Smooth muscle cell (in vitro differentiated cells): ENCODE data around the gene MAP1LC3C. TPM values are rescaled to one million over a fixed set of nuclear protein-coding genes. Genes with fewer than 3 reads are reported as not detected.

Experiments
- DNase-seq: peaks from one replicate; lab custom pipeline; 2025; ENCODE audit not compliant: unreplicated experiment; lab: John Stamatoyannopoulos, UW
- H2AFZ ChIP-seq: fragments of 200-600 bp; sonication (generic); 2 replicates; pipeline ENCODE4 v1.6.0; 2016; ENCODE audit warnings: antibody characterized with exemption, low read depth, mild to moderate bottlenecking
- H3F3A ChIP-seq: fragments of 200-600 bp; sonication (generic); 2 replicates; pipeline ENCODE4 v1.6.0; 2017; ENCODE audit warnings: antibody characterized with exemption, low read depth
- H3K27ac ChIP-seq: fragments of 200-600 bp; sonication (generic); 2 replicates; pipeline ENCODE4 v1.5.1; 2016; ENCODE audit warnings: low read depth, mild to moderate bottlenecking
- H3K27me3 ChIP-seq: fragments of 200-600 bp; sonication (generic); 2 replicates; pipeline ENCODE4 v1.6.1; 2016; ENCODE audit warnings: low read depth, mild to moderate bottlenecking
- H3K36me3 ChIP-seq: fragments of 200-600 bp; sonication (generic); 2 replicates; pipeline ENCODE4 v1.5.1; 2016; ENCODE audit warnings: low read depth
- H3K4me1 ChIP-seq: fragments of 200-600 bp; sonication (generic); 2 replicates; pipeline ENCODE4 v1.5.1; 2016; ENCODE audit warnings: low read depth
- H3K4me2 ChIP-seq: fragments of 200-600 bp; sonication (generic); 2 replicates; pipeline ENCODE4 v1.6.0; 2016; ENCODE audit warnings: mild to moderate bottlenecking
- H3K4me3 ChIP-seq: fragments of 200-600 bp; sonication (generic); 2 replicates; pipeline ENCODE4 v1.5.1; 2016; ENCODE audit warnings: mild to moderate bottlenecking
- H3K79me2 ChIP-seq: fragments of 200-600 bp; sonication (generic); 2 replicates; pipeline ENCODE4 v1.6.0; 2016; ENCODE audit warnings: low read depth, mild to moderate bottlenecking
- H3K9ac ChIP-seq: fragments of 200-600 bp; sonication (generic); 2 replicates; pipeline ENCODE4 v1.6.0; 2016; ENCODE audit warnings: low read depth
- H3K9me3 ChIP-seq: fragments of 200-600 bp; sonication (generic); replicated peaks from 2 replicates; pipeline ENCODE4 v1.5.1; 2016; ENCODE audit warnings: low read depth
- H4K20me1 ChIP-seq: fragments of 200-600 bp; sonication (generic); 2 replicates; pipeline ENCODE4 v1.6.0; 2016; ENCODE audit warnings: low read depth
- WGBS: methylation state at CpG from one replicate; pipeline ENCODE4 v1.1.7; 2016; ENCODE audit warnings: low lambda C conversion rate; 5-methylcytosine and 5-hydroxymethylcytosine counted together
- polyA plus RNA-seq: library from polyadenylated mRNA; unstranded; fragments of >200 nt; fragmentation: Nextera tagmentation; extraction: Ambion mirVana; gene quantifications from 2 replicates; pipeline ENCODE4 v1.2.1, GENCODE V29; 2016
- total RNA-seq: library from RNA; depleted of rRNA; stranded (reverse); fragments of >200 nt; gene quantifications from 2 replicates; pipeline ENCODE4 v1.2.3, GENCODE V29; 2014
- TF ChIP-seq, protein P1 (sequence below): fragments of 200-600 bp; sonication (generic); IDR thresholded peaks from 2 replicates; pipeline ENCODE4 v1.5.1; 2017; ENCODE audit warnings: borderline replicate concordance, mild to moderate bottlenecking, antibody characterized with exemption; ENCODE audit not compliant: insufficient read depth, poor library complexity, severe bottlenecking

The MAP1LC3C gene
- total and polyA plus RNA-seq, 2 experiments from 2014 or later, result 0.48 TPM; not detected in 1

DNA sequence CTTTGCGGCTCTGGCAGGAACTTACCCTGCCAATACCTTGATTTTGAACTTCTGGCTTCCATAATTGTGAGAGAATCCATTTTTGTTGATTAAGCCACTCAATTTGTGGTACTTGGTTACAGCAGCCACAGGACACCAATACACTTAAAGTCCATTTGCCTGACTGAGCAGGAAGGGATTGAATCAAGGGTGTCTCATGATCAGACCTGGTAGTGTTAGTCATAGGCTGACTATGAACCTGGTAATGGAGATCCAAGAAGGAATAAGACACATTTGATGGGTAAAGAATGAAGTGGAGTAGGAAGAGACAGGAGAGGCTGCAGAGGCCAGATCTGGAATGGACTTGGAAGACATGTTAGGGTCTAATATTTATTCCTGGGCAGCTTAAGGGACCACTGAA lies 31.2 kb upstream of the MAP1LC3C start:
- no peaks in the 10 kb centered on the region for H3K79me2 ChIP-seq
- DNase-seq, result no peak
- H3K9me3 ChIP-seq, result no peaks in the 10 kb centered on the region
- H3K9ac ChIP-seq, result no peak overlapping the region
- no peaks in the 10 kb centered on the region for H3F3A ChIP-seq
- no peak overlapping the region for H3K4me2 ChIP-seq
- no peaks in the 10 kb centered on the region for H3K4me1 ChIP-seq
- TF ChIP-seq, protein P1, sequence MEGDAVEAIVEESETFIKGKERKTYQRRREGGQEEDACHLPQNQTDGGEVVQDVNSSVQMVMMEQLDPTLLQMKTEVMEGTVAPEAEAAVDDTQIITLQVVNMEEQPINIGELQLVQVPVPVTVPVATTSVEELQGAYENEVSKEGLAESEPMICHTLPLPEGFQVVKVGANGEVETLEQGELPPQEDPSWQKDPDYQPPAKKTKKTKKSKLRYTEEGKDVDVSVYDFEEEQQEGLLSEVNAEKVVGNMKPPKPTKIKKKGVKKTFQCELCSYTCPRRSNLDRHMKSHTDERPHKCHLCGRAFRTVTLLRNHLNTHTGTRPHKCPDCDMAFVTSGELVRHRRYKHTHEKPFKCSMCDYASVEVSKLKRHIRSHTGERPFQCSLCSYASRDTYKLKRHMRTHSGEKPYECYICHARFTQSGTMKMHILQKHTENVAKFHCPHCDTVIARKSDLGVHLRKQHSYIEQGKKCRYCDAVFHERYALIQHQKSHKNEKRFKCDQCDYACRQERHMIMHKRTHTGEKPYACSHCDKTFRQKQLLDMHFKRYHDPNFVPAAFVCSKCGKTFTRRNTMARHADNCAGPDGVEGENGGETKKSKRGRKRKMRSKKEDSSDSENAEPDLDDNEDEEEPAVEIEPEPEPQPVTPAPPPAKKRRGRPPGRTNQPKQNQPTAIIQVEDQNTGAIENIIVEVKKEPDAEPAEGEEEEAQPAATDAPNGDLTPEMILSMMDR, result no peak
- no peak overlapping the region for H2AFZ ChIP-seq
- no peak overlapping the region for H3K4me3 ChIP-seq
- H4K20me1 ChIP-seq, result no peaks in the 10 kb centered on the region
- no peak overlapping the region for H3K27ac ChIP-seq
- H3K36me3 ChIP-seq, result no peaks in the 10 kb centered on the region
- H3K27me3 ChIP-seq, result no peaks in the 10 kb centered on the region
- WGBS, result 100% methylated on average over 1 of the region's 1 CpG

DNA sequence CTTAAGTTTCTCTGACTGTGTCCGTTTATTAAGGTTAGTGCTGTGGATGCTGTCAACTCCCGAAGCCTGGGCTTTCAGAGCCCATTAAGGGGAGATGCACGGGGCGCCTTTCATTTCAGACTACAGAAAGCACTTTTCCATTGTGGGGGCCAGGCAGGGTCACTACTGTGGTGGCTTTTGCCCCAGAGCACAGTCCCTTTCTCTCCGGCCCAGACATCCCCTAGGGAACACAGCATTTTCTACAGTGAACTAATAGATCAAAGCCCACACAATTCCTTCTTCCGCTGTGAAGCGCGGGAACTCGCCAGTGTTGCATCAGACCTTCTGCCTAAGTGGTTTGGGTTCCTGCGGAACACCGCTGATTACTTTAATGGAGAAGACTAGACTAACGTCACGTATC lies 26.8 kb upstream of the MAP1LC3C start:
- 71% methylated on average over 13 of the region's 13 CpGs for WGBS
- H2AFZ ChIP-seq, result no peak overlapping the region

DNA sequence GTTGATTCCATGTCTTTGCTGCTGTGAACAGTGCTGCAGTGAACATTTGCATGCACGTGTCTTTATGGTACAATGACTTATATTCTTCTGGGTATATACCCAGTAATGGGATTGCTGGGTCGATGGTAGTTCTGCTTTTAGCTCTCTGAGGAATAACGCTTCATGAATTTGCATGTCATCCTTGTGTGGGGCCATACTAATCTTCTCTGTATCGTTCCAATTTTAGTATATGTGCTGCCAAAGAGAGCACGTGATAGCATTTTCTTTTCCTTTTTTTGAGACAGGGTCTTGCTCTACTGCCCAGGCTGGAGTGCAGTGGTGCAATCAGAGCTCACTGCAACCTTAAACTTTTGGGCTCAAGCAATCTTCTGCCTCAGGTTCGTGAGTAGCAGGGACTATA lies 24.9 kb upstream of the MAP1LC3C start:
- Histone ChIP-seq H2AFZ (no peak overlapping the region), H3K4me1 (no peaks in the 10 kb centered on the region), H3K9me3 (no peaks in the 10 kb centered on the region), H3K36me3 (no peaks in the 10 kb centered on the region), H3K4me2 (no peak overlapping the region), H3K27me3 (no peaks in the 10 kb centered on the region), H3K27ac (no peak overlapping the region), H3K79me2 (no peaks in the 10 kb centered on the region), H3K4me3 (no peak overlapping the region), H4K20me1 (no peaks in the 10 kb centered on the region), H3F3A (no peaks in the 10 kb centered on the region), H3K9ac (no peak overlapping the region)
- WGBS, result 94% methylated on average over 6 of the region's 6 CpGs
- no peak for DNase-seq
- TF ChIP-seq, protein P1, result no peak

More for the DNA sequence above, 26.8 kb upstream of the MAP1LC3C start:
- no peak for DNase-seq
- H3K4me3 ChIP-seq, result no peak overlapping the region
- no peaks in the 10 kb centered on the region for H3K9me3 ChIP-seq
- no peaks in the 10 kb centered on the region for H3F3A ChIP-seq
- H3K79me2 ChIP-seq, result no peaks in the 10 kb centered on the region
- no peaks in the 10 kb centered on the region for H3K4me1 ChIP-seq
- no peak overlapping the region for H3K4me2 ChIP-seq
- H4K20me1 ChIP-seq, result no peaks in the 10 kb centered on the region
- TF ChIP-seq, protein P1, result no peak
- H3K27ac ChIP-seq, result no peak overlapping the region
- H3K36me3 ChIP-seq, result no peaks in the 10 kb centered on the region
- H3K9ac ChIP-seq, result no peak overlapping the region
- H3K27me3 ChIP-seq, result no peaks in the 10 kb centered on the region

DNA sequence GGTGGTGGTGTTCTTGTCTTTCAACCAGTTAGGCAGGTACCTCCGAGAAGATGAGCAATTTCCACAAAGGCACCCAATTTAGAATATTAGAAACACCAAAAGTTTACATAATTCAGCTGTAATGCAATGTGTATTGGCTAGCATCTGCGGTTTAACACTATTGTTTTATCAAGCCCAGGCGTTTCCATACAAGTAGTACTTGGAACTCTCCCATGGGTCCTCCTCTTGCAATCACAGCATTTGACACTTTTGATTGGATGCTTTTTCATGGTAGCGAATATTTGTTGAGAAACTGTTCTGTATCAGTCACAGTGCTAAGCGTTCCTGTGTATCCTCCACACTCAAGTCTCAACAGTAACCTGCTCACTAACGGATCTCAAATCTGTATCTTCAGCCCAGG lies 20.1 kb upstream of the MAP1LC3C start:
- DNase-seq, result no peak
- Histone ChIP-seq H3K4me2 (no peak overlapping the region), H3K4me3 (no peak overlapping the region), H3K9ac (no peak overlapping the region), H3K27ac (no peak overlapping the region), H3K36me3 (no peaks in the 10 kb centered on the region), H4K20me1 (no peaks in the 10 kb centered on the region), H3K79me2 (no peaks in the 10 kb centered on the region), H3K27me3 (no peaks in the 10 kb centered on the region), H2AFZ (no peak overlapping the region), H3F3A (no peaks in the 10 kb centered on the region), H3K4me1 (no peaks in the 10 kb centered on the region), H3K9me3 (no peaks in the 10 kb centered on the region)
- WGBS, result 88% methylated on average over 6 of the region's 6 CpGs
- TF ChIP-seq, protein P1, result no peak
